Eye (tissue), 1 donor: ENCODE results near the gene HDGFL3.
"Not testable (repeated sequence)": the region's sequence is repeated elsewhere in the genome, so short reads cannot be mapped to it uniquely, and the experiment has no call there.

ENCODE experiments used
- DNase-seq: peaks from one replicate; pipeline ENCODE4 v3.0.0-alpha.2; 2015

The HDGFL3 gene

GRCh38 chr15:83207660-83208366, at the start of gene HDGFL3:
Gene HDGFL3 (minus strand): TSS chr15:83207823. CDS start chr15:83207414, 409 bp downstream.
- peak; percentile 92 for DNase-seq

- DNase-seq = no peak
These were observed 43.2 kb upstream of the HDGFL3 start for GRCh38 chr15:83250781-83251180.

GRCh38 chr15:83249030-83249343, 41.4 kb upstream of the HDGFL3 start:
- no peak for DNase-seq

DNA sequence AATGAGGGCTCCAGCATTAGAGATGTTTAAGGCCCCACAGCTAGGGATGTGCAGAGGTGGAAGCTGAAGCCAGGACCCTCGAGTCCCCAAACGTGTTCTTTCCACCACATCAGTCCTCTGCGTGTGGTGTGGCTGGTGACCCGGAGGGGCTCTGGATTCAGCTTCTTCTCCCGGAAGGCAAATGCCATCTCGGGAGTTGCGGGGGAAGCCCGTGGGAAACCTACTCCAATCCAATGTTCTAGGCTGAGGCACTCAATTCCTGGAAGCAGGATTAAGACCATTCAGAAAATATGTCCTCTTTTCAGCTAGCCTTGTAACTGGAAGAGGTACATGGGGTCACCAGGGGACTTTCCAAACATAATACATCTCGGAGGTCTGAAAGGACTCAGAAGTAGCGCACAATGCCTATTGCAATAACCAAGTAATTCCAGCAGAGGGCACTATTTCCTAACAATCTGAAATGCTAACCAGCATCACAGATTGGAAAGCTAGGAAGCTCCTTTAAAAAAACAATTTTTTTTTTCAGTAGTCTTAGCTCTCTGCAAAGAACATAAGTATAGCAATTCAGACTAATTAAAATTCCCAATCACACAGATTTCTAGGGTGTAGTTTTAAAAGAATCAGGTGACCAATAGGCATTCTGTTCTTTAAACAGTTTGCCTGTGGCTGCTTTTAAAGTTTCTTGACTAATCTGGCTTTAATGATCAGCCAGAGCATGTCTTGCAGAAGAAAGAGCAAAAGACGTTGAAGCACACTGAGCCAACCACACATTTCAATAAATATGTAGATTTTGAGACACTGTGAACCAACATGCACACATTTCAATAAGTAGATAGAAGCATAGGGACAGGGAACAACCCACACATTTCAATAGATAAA, 40.8 kb upstream of the HDGFL3 start:
- peak; percentile 93 for DNase-seq

- no peak for DNase-seq
These were observed 36.0 kb upstream of the HDGFL3 start for GRCh38 chr15:83243634-83244033.

DNA sequence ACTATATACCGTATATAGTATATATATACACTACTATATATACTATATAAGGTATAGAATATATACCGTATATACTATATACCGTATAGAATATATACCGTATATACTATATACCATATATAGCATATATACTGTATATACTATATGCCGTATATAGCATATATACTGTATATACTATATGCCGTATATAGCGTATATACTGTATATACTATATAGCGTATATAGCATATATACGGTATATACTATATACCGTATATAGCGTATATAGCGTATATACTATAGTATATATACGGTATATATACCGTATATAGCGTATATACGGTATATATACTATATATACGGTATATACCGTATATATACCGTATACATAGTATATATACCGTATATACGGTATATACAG, 22.6 kb upstream of the HDGFL3 start:
- DNase-seq = no peak

- no peak for DNase-seq
These were observed 17.8 kb upstream of the HDGFL3 start for GRCh38 chr15:83225449-83225848.

- not testable (repeated sequence) for DNase-seq
These were observed 14.2 kb upstream of the HDGFL3 start for GRCh38 chr15:83221781-83222180.

GRCh38 chr15:83219026-83219425, 11.4 kb upstream of the HDGFL3 start:
- no peak for DNase-seq

- DNase-seq = no peak
These were observed 7.7 kb upstream of the HDGFL3 start for GRCh38 chr15:83215306-83215705.

DNA sequence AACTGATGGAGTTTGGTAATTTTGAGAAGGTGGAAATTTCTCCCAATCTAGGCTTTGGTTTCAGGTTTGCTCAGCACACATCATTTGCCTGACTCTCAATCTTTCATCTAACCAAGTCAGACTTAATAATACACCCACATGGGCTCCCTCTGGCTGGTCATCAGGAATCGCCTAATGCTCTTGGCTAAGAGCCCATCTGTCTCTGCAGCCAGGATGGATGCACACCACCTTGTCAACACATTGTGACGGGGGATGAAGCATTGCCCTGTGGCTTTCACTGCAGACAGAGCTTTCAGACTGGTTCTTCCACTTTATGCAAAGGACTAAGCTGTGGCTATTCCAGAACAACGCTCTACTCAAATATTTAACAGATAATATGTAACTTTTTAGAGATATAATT, 3.0 kb upstream of the HDGFL3 start:
- DNase-seq = peak; percentile 19

GRCh38 chr15:83209333-83209732, 1.7 kb upstream of the HDGFL3 start:
- DNase-seq = peak; percentile 18

DNA sequence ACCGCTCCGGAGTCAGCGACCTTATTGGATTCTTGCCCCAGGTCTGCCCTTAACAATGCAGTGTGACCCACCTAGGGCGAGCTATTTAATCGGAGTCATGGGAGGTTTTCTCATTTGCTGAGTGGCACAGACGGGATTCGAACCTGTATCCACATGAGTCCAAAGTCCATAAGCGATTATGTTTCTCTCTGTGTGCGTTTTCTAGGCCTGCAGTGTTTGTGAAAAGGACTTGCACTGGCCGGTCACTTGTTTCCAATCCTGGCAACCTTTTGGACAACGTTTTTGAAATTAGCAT, 691 bp upstream of the HDGFL3 start:
- DNase-seq = no peak

- peak; percentile 84 for DNase-seq
These were observed 489 bp downstream of the HDGFL3 start for GRCh38 chr15:83207009-83207659.

DNA sequence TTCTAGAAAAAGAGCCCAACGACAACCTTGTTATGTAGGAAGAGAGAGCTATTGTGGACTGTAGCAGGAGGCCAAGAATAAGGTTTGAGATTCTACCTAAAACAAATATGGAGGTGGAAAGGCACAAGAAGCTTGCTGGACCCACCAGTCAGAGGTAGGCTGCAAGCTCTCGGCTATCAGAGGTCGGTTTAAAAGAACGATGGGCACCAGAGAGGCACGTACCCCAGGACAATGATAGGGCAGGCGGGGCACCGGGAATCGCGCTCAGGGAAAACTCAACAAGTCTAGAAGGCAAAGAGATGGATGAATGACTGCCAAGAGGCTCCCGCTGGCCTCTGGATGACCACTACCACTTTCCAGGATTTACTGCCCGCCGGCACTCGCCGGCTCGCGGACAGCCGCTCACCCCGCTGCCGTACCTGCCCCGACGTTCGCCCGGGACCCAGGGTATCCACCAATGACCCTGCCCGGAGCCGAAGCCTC, 1.1 kb downstream of the HDGFL3 start:
- DNase-seq = no peak

- DNase-seq = peak; percentile 71
These were observed 1.8 kb downstream of the HDGFL3 start for GRCh38 chr15:83205725-83206324.

- DNase-seq = peak; percentile 12
These were observed 2.9 kb downstream of the HDGFL3 start for GRCh38 chr15:83204697-83205096.

GRCh38 chr15:83203543-83203942, 4.1 kb downstream of the HDGFL3 start:
- DNase-seq = no peak

DNA sequence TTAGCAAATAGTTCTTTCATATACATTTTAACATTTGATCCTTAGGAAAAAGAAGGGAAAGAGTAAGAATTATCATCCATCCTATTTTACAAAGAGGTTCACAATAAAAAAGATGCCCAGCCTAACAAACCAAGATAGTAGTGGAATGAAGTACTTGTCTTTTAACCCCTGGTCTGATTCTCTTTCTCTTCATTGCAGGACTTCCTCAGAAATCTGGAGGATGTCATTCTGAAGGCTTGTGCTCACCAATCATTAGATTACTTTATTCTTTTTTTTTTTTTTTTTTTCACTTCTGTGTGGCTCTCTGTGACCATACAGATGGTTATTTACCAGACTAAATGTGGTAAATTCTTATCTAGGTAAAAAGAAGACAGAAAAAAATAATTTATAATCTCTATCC, 7.0 kb downstream of the HDGFL3 start:
- DNase-seq = no peak

- DNase-seq = no peak
These were observed 7.5 kb downstream of the HDGFL3 start for GRCh38 chr15:83200162-83200561.

- DNase-seq = no peak
These were observed 8.3 kb downstream of the HDGFL3 start for GRCh38 chr15:83199288-83199687.

DNA sequence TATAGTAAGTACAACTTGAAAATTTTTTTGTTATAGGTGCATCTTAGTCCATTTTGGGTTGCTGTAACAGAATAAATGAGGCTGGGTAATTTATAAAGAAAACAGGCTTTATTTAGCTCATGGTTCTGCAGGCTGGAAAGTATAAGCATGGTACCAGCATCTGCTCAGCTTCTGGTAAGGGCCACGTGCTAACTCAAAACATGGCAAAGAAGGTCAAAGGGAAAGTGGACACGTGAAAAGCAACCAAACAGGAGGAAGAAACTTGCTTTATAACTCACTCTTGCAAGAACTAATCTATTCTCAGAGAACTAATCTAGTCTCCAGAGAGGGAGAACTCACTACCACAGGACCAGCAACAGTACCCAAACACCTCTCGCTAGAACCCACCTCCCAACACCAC, 9.1 kb downstream of the HDGFL3 start:
- no peak for DNase-seq

DNA sequence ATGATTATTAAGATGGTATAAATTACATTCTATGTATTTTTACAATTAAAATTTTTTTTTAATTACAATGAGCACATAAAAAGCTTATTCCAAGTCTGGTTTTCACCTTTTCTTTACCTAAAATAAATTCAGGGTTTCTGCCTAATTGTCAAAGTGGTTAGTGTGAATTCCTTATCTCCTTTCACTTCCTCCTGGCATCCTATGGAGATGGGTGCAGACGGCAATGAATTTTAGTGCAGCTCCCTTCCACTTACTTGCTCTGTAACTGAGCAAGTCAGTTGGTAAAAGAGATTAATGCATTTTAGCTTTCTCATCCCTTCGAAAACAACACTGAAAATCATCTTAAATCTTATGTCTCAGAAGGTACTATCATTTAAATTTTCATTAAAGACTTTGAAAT, 13.1 kb downstream of the HDGFL3 start:
- DNase-seq = no peak

DNA sequence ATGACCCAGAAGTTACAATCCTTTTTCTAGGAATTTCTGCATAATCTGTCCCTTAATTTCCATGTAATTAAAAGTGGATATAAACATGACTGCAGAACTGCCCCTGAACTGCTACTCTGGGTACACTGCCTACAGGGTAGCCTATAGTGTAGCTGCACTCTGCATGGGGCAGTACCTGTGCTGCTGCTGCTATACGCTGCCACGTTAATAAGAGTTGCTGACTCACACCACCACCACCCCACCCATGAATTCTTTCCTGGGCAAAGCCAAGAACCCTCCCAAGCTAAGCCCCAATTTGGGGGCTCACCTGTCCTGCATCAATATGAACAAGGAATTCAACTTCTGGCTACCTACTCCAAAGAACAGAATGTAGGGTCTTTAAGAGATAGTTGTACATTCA, 13.9 kb downstream of the HDGFL3 start:
- no peak for DNase-seq
